Tibial nerve (tissue), 4 donors: ENCODE results near the gene FBXO2.

ENCODE experiments used
- EP300 ChIP-seq, 2 donors: sonication (generic); formaldehyde crosslinking; IDR thresholded peaks; one replicate each; pipeline ENCODE4 v1.6.1; 2017; ENCODE audit warnings: antibody characterized with exemption in 2 of 2, mild to moderate bottlenecking in 1 of 2
- POLR2A ChIP-seq, 2 donors: fragments of 450-650 bp; IDR thresholded peaks; one replicate each; pipeline ENCODE4 v1.6.1; 2017; ENCODE audit warnings: antibody characterized with exemption in 2 of 2, mild to moderate bottlenecking in 2 of 2, moderate library complexity in 2 of 2
- TF ChIP-seq, protein P1 (sequence below), 5 experiments: fragments of 200-600 bp in 3 of 5; fragments of 450-650 bp in 2 of 5; sonication (generic) in 3 of 5; IDR thresholded peaks; one replicate each; pipeline ENCODE4 v1.5.1; 2016 to 2019; ENCODE audit warnings: antibody characterized with exemption in 5 of 5, mild to moderate bottlenecking in 3 of 5, moderate library complexity in 2 of 5

GRCh38 chr1:11654939-11655808, 945 bp upstream of the FBXO2 start:
- TF ChIP-seq, protein P1, sequence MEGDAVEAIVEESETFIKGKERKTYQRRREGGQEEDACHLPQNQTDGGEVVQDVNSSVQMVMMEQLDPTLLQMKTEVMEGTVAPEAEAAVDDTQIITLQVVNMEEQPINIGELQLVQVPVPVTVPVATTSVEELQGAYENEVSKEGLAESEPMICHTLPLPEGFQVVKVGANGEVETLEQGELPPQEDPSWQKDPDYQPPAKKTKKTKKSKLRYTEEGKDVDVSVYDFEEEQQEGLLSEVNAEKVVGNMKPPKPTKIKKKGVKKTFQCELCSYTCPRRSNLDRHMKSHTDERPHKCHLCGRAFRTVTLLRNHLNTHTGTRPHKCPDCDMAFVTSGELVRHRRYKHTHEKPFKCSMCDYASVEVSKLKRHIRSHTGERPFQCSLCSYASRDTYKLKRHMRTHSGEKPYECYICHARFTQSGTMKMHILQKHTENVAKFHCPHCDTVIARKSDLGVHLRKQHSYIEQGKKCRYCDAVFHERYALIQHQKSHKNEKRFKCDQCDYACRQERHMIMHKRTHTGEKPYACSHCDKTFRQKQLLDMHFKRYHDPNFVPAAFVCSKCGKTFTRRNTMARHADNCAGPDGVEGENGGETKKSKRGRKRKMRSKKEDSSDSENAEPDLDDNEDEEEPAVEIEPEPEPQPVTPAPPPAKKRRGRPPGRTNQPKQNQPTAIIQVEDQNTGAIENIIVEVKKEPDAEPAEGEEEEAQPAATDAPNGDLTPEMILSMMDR (IDR thresholded peaks at IDR 0.05), result no peak
- TF ChIP-seq POLR2A (IDR thresholded peaks at IDR 0.05), result no peak
- TF ChIP-seq EP300 (IDR thresholded peaks at IDR 0.05), result no peak
